Endothelial cell of umbilical vein (primary cell): Measurements from ENCODE around the gene GIMAP1. TPM values are rescaled to one million over a fixed set of nuclear protein-coding genes. Genes with fewer than 3 reads are reported as not detected.
A peak's percentile ranks its signal among the peaks of the same experiment; 100 is the strongest.

Source experiments
- BruUV-seq: library from RNA; stranded (reverse); fragments of 400-500 nt; replicated peaks from 2 replicates; lab custom pipeline; 2021; lab: Mats Ljungman, UMichigan
- CTCF ChIA-PET: fragments of 300-600, 350-600 bp; sonication (Branson Sonifier 250); formaldehyde crosslinking; loops from one replicate; lab custom pipeline; 2021; ENCODE audit warnings: antibody characterized with exemption, inconsistent platforms; lab: Charles Lee
- POLR2A ChIA-PET: fragments of 300-600, 350-600 bp; sonication (Branson Sonifier 250); formaldehyde crosslinking; loops from one replicate; lab custom pipeline; 2021; ENCODE audit warnings: antibody characterized with exemption, inconsistent platforms; lab: Charles Lee
- DNase-seq: peaks from one replicate; pipeline ENCODE4 v3.0.0-alpha.2; 2011; ENCODE audit warnings: low read depth, low spot score
- FAIRE-seq: peaks from 2 replicates; lab custom pipeline; 2011; peaks lifted over from hg19 to GRCh38; lab: Jason Lieb, UNC
- H2AFZ ChIP-seq: 2 replicates; pipeline ENCODE4 v1.6.0; 2012; ENCODE audit warnings: low read depth, low read length, control low read depth, inconsistent platforms
- H3K27ac ChIP-seq: 2 replicates; pipeline ENCODE4 v1.5.1; 2011; ENCODE audit warnings: low read depth, mild to moderate bottlenecking, control low read depth, low read length, moderate library complexity; ENCODE audit not compliant: insufficient read depth
- H3K27me3 ChIP-seq, 2 experiments: 2 replicates each; pipeline versions ENCODE4 v1.6.0 to v1.6.1; 2011; ENCODE audit warnings: low read length in 2 of 2, mixed read lengths in 1 of 2; ENCODE audit not compliant: control insufficient read depth in 2 of 2, insufficient read depth in 2 of 2
- H3K36me3 ChIP-seq, 2 experiments: 2 replicates in 1 of 2; 3 replicates in 1 of 2; pipeline ENCODE4 v1.5.1; 2011; ENCODE audit warnings: low read length in 2 of 2, mild to moderate bottlenecking in 1 of 2, moderate library complexity in 1 of 2; ENCODE audit not compliant: control insufficient read depth in 2 of 2, insufficient read depth in 2 of 2; ENCODE audit errors: extremely low read depth in 1 of 2
- H3K4me1 ChIP-seq: 3 replicates; pipeline ENCODE4 v1.5.1; 2011; ENCODE audit warnings: mild to moderate bottlenecking, low read length; ENCODE audit not compliant: control insufficient read depth, insufficient read depth; ENCODE audit errors: extremely low read depth
- H3K4me2 ChIP-seq: 2 replicates; pipeline ENCODE4 v1.6.1; 2011; ENCODE audit warnings: low read length, control low read depth, mixed read lengths; ENCODE audit not compliant: insufficient read depth
- H3K4me3 ChIP-seq, 3 experiments: fragments of 200-600 bp in 1 of 3; sonication (generic), shearing (Covaris generic) in 1 of 3; replicated peaks in 1 of 3; 2 replicates each; pipeline ENCODE4 v1.5.1; 2011 to 2016; ENCODE audit warnings: control low read depth in 3 of 3, low read length in 3 of 3, mild to moderate bottlenecking in 2 of 3, inconsistent platforms in 1 of 3, low read depth in 1 of 3, moderate library complexity in 1 of 3; ENCODE audit not compliant: insufficient read depth in 1 of 3
- H3K79me2 ChIP-seq: 2 replicates; pipeline ENCODE4 v1.6.0; 2012; ENCODE audit warnings: low read length, inconsistent platforms; ENCODE audit not compliant: control insufficient read depth, insufficient read depth
- H3K9ac ChIP-seq: replicated peaks from 2 replicates; pipeline ENCODE3; 2011; ENCODE audit warnings: low read length, control low read depth; ENCODE audit not compliant: insufficient read depth; ENCODE audit errors: extremely low read depth
- H3K9me1 ChIP-seq: replicated peaks from 3 replicates; pipeline ENCODE4 v1.6.0; 2011; ENCODE audit warnings: mild to moderate bottlenecking, low read length; ENCODE audit not compliant: control insufficient read depth, insufficient read depth; ENCODE audit errors: extremely low read depth
- H3K9me3 ChIP-seq: replicated peaks from 2 replicates; pipeline ENCODE4 v1.5.1; 2012; ENCODE audit warnings: low read length, inconsistent platforms; ENCODE audit not compliant: control insufficient read depth, insufficient read depth
- H4K20me1 ChIP-seq: replicated peaks from 2 replicates; pipeline ENCODE3; 2011; ENCODE audit warnings: mild to moderate bottlenecking, low read length; ENCODE audit not compliant: control insufficient read depth, insufficient read depth; ENCODE audit errors: extremely low read depth
- EZH2 ChIP-seq: IDR thresholded peaks from 2 replicates; pipeline ENCODE4 v1.6.1; 2012; ENCODE audit warnings: borderline replicate concordance, low read depth, mild to moderate bottlenecking, moderate library complexity, low read length, inconsistent platforms; ENCODE audit not compliant: severe bottlenecking
- FOS ChIP-seq: IDR thresholded peaks from 2 replicates; pipeline ENCODE4 v1.6.1; 2011; ENCODE audit warnings: mild to moderate bottlenecking, low read length, moderate library complexity, borderline replicate concordance; ENCODE audit not compliant: insufficient read depth
- GATA2 ChIP-seq: IDR thresholded peaks from 2 replicates; pipeline ENCODE4 v1.7.0; 2011; ENCODE audit warnings: low read depth, mild to moderate bottlenecking, moderate library complexity, mixed read lengths, low read length; ENCODE audit not compliant: insufficient read length, insufficient read depth
- JUN ChIP-seq: IDR thresholded peaks from 2 replicates; pipeline ENCODE4 v1.6.1; 2011; ENCODE audit warnings: borderline replicate concordance, low read depth; ENCODE audit not compliant: insufficient read length, insufficient read depth
- MYC ChIP-seq: IDR thresholded peaks from one replicate; pipeline ENCODE4 v1.6.1; 2011; ENCODE audit warnings: mild to moderate bottlenecking, low read depth, low read length
- POLR2A ChIP-seq: IDR thresholded peaks from 2 replicates; pipeline ENCODE4 v1.6.1; 2012; ENCODE audit warnings: low read depth, mild to moderate bottlenecking, control low read depth, low read length
- POLR2AphosphoS5 ChIP-seq: IDR thresholded peaks from 2 replicates; pipeline ENCODE4 v1.6.1; 2012; ENCODE audit warnings: low read depth, mild to moderate bottlenecking, control low read depth, low read length, moderate library complexity; ENCODE audit not compliant: insufficient read depth
- dilution Hi-C: fragments of 300-500 bp; cut with MboI; formaldehyde crosslinking; loops from one replicate; pipeline ENCODE4 v1.15.0; 2019; ENCODE audit warnings: low sequenced_read_pairs; ENCODE audit not compliant: extremely low pct_ligation_motif_present
- intact Hi-C: fragments of 100-400 bp; cut with micrococcal nuclease; formaldehyde crosslinking; loops from one replicate; pipeline ENCODE4 v1.10.0; 2022
- polyA plus RNA-seq, 4 experiments: library from polyadenylated mRNA; depleted of rRNA in 3 of 4; stranded (reverse) in 3 of 4; unstranded in 1 of 4; fragments of >200 nt; gene quantifications; 2 replicates each; pipeline versions ENCODE4 v1.2.1 to v1.2.3, GENCODE V29; 2011 to 2012; ENCODE audit warnings: missing spikeins in 1 of 4
- total RNA-seq: library from RNA; stranded (reverse); gene quantifications from 2 replicates; pipeline ENCODE4 v1.2.3, GENCODE V29; 2021
- TF ChIP-seq, protein P1 (sequence below), 2 donors: IDR thresholded peaks; 1 replicate in 1 of 2; 2 replicates in 1 of 2; pipeline ENCODE4 v1.5.1; 2011; ENCODE audit warnings: low read length in 2 of 2, mild to moderate bottlenecking in 2 of 2, moderate library complexity in 2 of 2, control low read depth in 1 of 2, inconsistent platforms in 1 of 2, low read depth in 1 of 2; ENCODE audit not compliant: insufficient read depth in 1 of 2; ENCODE audit errors: extremely low read depth in 1 of 2
- TF ChIP-seq, protein P2 (sequence below): IDR thresholded peaks from 2 replicates; pipeline ENCODE4 v1.6.1; 2011; ENCODE audit not compliant: insufficient read depth, insufficient read length

The GIMAP1 gene
- total and polyA plus RNA-seq, 2 donors (not counting 3 experiments of a cell fraction or from before 2014, with no cell fraction given) = 10.0 to 11.9 TPM

DNA sequence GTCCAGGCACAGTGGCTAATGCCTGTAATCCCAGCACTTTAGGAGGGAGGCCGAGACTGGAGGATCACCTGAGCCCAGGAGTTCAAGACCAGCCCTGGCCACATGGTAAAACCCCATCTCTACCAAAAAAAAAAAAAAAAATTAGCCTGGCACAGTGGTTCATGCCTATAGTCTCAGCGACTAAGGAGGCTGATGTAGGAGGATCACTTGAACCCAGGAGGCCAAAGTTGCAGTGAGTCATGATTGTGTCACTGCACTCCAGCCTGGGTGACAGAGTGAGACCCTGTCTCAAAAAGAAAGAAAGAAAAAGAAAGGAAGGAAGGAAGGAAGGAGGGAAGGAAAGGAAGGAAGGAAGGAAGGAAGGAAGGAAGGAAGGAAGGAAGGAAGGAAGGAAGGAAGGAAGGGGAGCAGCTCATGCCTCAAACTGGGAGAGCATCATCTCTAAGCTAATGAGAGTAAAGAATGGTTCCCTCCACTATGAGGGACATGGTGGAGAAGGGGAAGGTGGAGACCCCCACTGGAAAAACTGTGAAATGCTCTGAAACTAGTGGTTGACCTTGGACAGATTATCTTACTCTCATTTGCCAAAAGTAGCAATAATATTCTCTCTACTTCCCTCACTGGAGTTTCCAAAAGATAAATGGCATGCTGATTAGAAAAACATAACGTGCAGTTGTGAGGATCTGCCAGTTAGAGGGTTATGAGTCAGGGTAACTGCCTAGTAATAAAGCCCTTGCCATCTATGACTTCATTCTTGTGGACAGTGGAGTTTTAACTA, 37.6 kb downstream of the GIMAP1 start:
- Histone ChIP-seq H3K9me3 (no peaks in the 10 kb centered on the region), H3K4me1 (peaks cover 22% of the 10 kb centered on the region), H3K4me3 (no peak overlapping the region), H3K79me2 (no peaks in the 10 kb centered on the region), H3K9me1 (no peaks in the 10 kb centered on the region), H3K27me3 (no peaks in the 10 kb centered on the region), H3K9ac (no peak overlapping the region), H4K20me1 (no peaks in the 10 kb centered on the region), H3K4me2 (no peak overlapping the region), H3K36me3 (no peaks in the 10 kb centered on the region), H2AFZ (no peak overlapping the region), H3K27ac (peak overlapping the region; percentile 2)
- ChIA-PET CTCF (interaction anchor here (0.6 to 5.1 kb wide), 8 partner anchors 16 to 384 kb away, joined by 3 to 120 read pairs (median 6); partner anchors contain the start of genes GIMAP1 and GIMAP8), POLR2A (no interaction called here)
- TF ChIP-seq, protein P1, sequence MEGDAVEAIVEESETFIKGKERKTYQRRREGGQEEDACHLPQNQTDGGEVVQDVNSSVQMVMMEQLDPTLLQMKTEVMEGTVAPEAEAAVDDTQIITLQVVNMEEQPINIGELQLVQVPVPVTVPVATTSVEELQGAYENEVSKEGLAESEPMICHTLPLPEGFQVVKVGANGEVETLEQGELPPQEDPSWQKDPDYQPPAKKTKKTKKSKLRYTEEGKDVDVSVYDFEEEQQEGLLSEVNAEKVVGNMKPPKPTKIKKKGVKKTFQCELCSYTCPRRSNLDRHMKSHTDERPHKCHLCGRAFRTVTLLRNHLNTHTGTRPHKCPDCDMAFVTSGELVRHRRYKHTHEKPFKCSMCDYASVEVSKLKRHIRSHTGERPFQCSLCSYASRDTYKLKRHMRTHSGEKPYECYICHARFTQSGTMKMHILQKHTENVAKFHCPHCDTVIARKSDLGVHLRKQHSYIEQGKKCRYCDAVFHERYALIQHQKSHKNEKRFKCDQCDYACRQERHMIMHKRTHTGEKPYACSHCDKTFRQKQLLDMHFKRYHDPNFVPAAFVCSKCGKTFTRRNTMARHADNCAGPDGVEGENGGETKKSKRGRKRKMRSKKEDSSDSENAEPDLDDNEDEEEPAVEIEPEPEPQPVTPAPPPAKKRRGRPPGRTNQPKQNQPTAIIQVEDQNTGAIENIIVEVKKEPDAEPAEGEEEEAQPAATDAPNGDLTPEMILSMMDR (IDR thresholded peaks at IDR 0.05; ENCODE audit: extremely low read depth in 1 of 2, insufficient read depth in 1 of 2, low read depth in 1 of 2, low read length in 2 of 2) = peak; percentile 21 to 55
- TF ChIP-seq GATA2 (peak; percentile 59), EZH2 (no peak), FOS (peak; percentile 58), POLR2A (no peak), JUN (peak; percentile 63), MYC (no peak), POLR2AphosphoS5 (no peak)
- TF ChIP-seq, protein P2, sequence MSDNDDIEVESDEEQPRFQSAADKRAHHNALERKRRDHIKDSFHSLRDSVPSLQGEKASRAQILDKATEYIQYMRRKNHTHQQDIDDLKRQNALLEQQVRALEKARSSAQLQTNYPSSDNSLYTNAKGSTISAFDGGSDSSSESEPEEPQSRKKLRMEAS = no peak
- no TSS peak for BruUV-seq
- DNase-seq (peak; percentile 95), FAIRE-seq (peak; percentile 83)
- intact Hi-C loops (loop anchor here (1.0 to 10.0 kb wide), 4 partner anchors 77 to 469 kb away; no protein-coding TSS in a partner anchor), dilution Hi-C loops (no loop called here)
